Colonic mucosa (tissue), 4 donors: ENCODE measurements around the gene SPATA16. TPM values are rescaled to one million over a fixed set of nuclear protein-coding genes. Genes with fewer than 3 reads are reported as not detected.
"Not testable (repeated sequence)": the region's sequence is repeated elsewhere in the genome, so short reads cannot be mapped to it uniquely, and the experiment has no call there.

Experiments
- DNase-seq: peaks from one replicate; pipeline ENCODE4 v3.0.0-alpha.2; 2020
- H3K27ac ChIP-seq: fragments of 200-600 bp; one replicate; pipeline ENCODE4 v1.8.0; 2021
- H3K27me3 ChIP-seq: fragments of 200-600 bp; one replicate; pipeline ENCODE4 v1.8.0; 2021
- H3K36me3 ChIP-seq: fragments of 200-600 bp; one replicate; pipeline ENCODE4 v1.8.0; 2021
- H3K4me1 ChIP-seq: fragments of 200-600 bp; one replicate; pipeline ENCODE4 v1.8.0; 2021; ENCODE audit warnings: mild to moderate bottlenecking
- H3K4me3 ChIP-seq: fragments of 200-600 bp; one replicate; pipeline ENCODE4 v1.8.0; 2021
- H3K9ac ChIP-seq, 2 donors: one replicate each; pipeline ENCODE4 v1.7.0; 2013; ENCODE audit warnings: control low read depth in 2 of 2, low read depth in 2 of 2, low read length in 2 of 2
- H3K9me3 ChIP-seq: fragments of 200-600 bp; one replicate; pipeline ENCODE4 v1.8.0; 2021
- CTCF ChIP-seq: fragments of 200-600 bp; IDR thresholded peaks from one replicate; pipeline ENCODE4 v1.8.0; 2022; ENCODE audit warnings: antibody characterized with exemption, mild to moderate bottlenecking
- intact Hi-C: fragments of 100-400 bp; cut with DNase I; formaldehyde crosslinking; loops from one replicate; pipeline ENCODE4 v1.14.1; 2022
- total RNA-seq, 2 donors: library from RNA; stranded (reverse); fragmentation: NEBNext Ultra II Directional in 1 of 2; extraction: Animal tissue kit (Norgen Biotek cat#: 25700) in 1 of 2; gene quantifications; one replicate each; pipeline ENCODE4 v1.2.1, GENCODE V29; 2021
- donor health status: healthy.
- donor health status: DM: no; HTN: no; CAD: no.
- donor health status: DM: no; HTN: no; CAD: no.

The SPATA16 gene
- total RNA-seq, 2 donors from 2014 or later: not detected

GRCh38 chr3:172972717-172973116 lies 168.3 kb downstream of the SPATA16 start:
- Histone ChIP-seq H3K9me3 (no peaks in the 10 kb centered on the region), H3K9ac (no peak overlapping the region), H3K36me3 (no peaks in the 10 kb centered on the region), H3K27ac (no peak overlapping the region), H3K4me3 (no peak overlapping the region), H3K27me3 (no peaks in the 10 kb centered on the region), H3K4me1 (no peaks in the 10 kb centered on the region)
- intact Hi-C loops: no loop called here
- no peak for DNase-seq
- no peak for TF ChIP-seq CTCF

GRCh38 chr3:172972067-172972466 lies 169.0 kb downstream of the SPATA16 start:
- Histone ChIP-seq H3K27me3 (no peaks in the 10 kb centered on the region), H3K4me1 (no peaks in the 10 kb centered on the region), H3K9me3 (no peaks in the 10 kb centered on the region), H3K4me3 (no peak overlapping the region), H3K27ac (no peak overlapping the region), H3K9ac (no peak overlapping the region), H3K36me3 (no peaks in the 10 kb centered on the region)
- intact Hi-C loops: no loop called here
- TF ChIP-seq CTCF: no peak
- no peak for DNase-seq

- Histone ChIP-seq H3K27ac (no peak overlapping the region), H3K4me3 (no peak overlapping the region), H3K27me3 (no peaks in the 10 kb centered on the region), H3K9me3 (no peaks in the 10 kb centered on the region), H3K36me3 (no peaks in the 10 kb centered on the region), H3K4me1 (no peaks in the 10 kb centered on the region), H3K9ac (no peak overlapping the region)
- intact Hi-C loops: no loop called here
- TF ChIP-seq CTCF: no peak
- DNase-seq: no peak
Observed at GRCh38 chr3:172968646-172969045, 172.4 kb downstream of the SPATA16 start.

GRCh38 chr3:172965256-172965655 lies 175.8 kb downstream of the SPATA16 start:
- no peaks in the 10 kb centered on the region for H3K4me1 ChIP-seq
- H3K36me3 ChIP-seq: no peaks in the 10 kb centered on the region
- no peak for DNase-seq
- intact Hi-C loops: no loop called here
- H3K27ac ChIP-seq: no peak overlapping the region
- no peak overlapping the region for H3K9ac ChIP-seq
- no peaks in the 10 kb centered on the region for H3K9me3 ChIP-seq
- TF ChIP-seq CTCF: no peak
- H3K27me3 ChIP-seq: no peaks in the 10 kb centered on the region
- no peak overlapping the region for H3K4me3 ChIP-seq

GRCh38 chr3:172960626-172961182 lies 180.3 kb downstream of the SPATA16 start:
- H3K9ac ChIP-seq, H3K27me3 ChIP-seq, DNase-seq, H3K4me3 ChIP-seq, H3K36me3 ChIP-seq, H3K4me1 ChIP-seq, H3K27ac ChIP-seq, intact Hi-C loops, H3K9me3 ChIP-seq: not testable (repeated sequence)

GRCh38 chr3:172958565-172958964 lies 182.5 kb downstream of the SPATA16 start:
- intact Hi-C loops: no loop called here
- no peak overlapping the region for H3K27ac ChIP-seq
- H3K9ac ChIP-seq: no peak overlapping the region
- H3K4me3 ChIP-seq: no peak overlapping the region
- TF ChIP-seq CTCF: no peak
- no peaks in the 10 kb centered on the region for H3K4me1 ChIP-seq
- no peaks in the 10 kb centered on the region for H3K9me3 ChIP-seq
- no peak for DNase-seq
- H3K36me3 ChIP-seq: no peaks in the 10 kb centered on the region
- no peaks in the 10 kb centered on the region for H3K27me3 ChIP-seq
